ENCODE data around the gene NOP14.

DNA sequence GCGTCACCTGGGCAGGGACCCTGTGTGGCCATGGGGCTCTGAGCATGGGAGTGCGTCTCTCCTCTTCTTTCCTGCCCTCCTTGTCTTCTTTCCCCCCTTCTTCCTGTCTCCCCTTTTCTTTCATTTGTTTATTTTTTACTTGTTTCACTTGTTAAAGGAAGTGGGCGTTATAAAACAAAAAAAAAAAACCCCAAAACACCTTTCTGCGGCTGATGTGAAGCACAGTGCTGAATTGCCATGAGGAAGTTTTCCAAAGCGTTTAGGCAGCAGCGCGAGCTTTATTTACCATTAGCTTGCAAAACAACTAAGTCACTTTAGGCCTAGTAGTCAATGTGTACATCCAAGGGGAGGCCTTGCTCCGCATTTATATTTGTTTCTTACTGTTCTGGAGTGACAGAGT is 57.0 kb downstream of the NOP14 start:
- TF ChIP-seq POLR2A (IDR thresholded peaks at IDR 0.05; ENCODE audit: low read depth, low read length) (no peak), POLR2AphosphoS5 (IDR thresholded peaks at IDR 0.05; ENCODE audit: low read depth, low read length) (no peak), TAF1 (IDR thresholded peaks at IDR 0.05; ENCODE audit: borderline replicate concordance, low read depth, low read length) (no peak)

Data from GM12892 (cell line).